GM12864 (cell line): ENCODE measurements around the gene LENG8.
"Not testable (repeated sequence)": the region's sequence is repeated elsewhere in the genome, so short reads cannot be mapped to it uniquely, and the experiment has no call there.

ENCODE experiments used
- DNase-seq: peaks from one replicate; pipeline ENCODE4 v3.0.0-alpha.2; 2011; ENCODE audit warnings: low read depth
- H3K4me3 ChIP-seq: 2 replicates; pipeline ENCODE4 v1.5.1; 2011; ENCODE audit warnings: mild to moderate bottlenecking, low read depth, low read length, control low read depth
- TF ChIP-seq, protein P1 (sequence below): IDR thresholded peaks from 2 replicates; pipeline ENCODE4 v1.5.1; 2011; ENCODE audit warnings: low read depth, mild to moderate bottlenecking, moderate library complexity, low read length, control low read depth, inconsistent platforms; ENCODE audit errors: missing control alignments

Gene LENG8

DNA sequence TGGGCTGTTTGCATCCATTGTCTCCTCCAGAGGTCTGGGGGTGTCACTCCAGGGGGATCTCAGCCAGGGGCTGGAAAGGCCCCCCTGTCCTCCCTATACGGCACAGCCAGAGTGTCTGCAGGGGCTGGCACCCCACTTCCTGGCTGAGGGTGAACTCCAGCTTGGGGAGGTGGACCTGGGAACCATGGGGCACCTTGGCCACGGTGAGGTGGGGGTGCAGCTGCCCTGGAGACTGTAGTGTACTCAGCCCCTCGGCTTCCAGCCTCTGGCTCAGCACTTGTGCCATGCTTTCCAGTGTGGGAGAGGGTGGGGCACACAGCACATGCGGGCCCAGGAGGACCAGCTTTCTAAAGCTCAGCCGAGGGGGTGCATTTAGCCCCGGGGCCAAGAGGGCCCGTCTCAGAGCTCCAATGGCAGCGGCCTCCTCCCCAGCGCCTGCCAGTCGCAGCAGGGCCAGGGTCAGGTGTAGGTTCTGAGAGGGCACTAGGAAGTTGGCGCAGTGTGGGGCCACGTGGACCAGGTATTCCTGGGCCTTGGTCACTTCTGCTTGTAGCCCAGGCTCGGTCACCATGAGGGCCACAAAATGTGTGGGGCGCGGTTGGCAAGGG, 13.2 kb downstream of the LENG8 start:
- no peak for DNase-seq
- TF ChIP-seq, protein P1, sequence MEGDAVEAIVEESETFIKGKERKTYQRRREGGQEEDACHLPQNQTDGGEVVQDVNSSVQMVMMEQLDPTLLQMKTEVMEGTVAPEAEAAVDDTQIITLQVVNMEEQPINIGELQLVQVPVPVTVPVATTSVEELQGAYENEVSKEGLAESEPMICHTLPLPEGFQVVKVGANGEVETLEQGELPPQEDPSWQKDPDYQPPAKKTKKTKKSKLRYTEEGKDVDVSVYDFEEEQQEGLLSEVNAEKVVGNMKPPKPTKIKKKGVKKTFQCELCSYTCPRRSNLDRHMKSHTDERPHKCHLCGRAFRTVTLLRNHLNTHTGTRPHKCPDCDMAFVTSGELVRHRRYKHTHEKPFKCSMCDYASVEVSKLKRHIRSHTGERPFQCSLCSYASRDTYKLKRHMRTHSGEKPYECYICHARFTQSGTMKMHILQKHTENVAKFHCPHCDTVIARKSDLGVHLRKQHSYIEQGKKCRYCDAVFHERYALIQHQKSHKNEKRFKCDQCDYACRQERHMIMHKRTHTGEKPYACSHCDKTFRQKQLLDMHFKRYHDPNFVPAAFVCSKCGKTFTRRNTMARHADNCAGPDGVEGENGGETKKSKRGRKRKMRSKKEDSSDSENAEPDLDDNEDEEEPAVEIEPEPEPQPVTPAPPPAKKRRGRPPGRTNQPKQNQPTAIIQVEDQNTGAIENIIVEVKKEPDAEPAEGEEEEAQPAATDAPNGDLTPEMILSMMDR, result no peak

DNA sequence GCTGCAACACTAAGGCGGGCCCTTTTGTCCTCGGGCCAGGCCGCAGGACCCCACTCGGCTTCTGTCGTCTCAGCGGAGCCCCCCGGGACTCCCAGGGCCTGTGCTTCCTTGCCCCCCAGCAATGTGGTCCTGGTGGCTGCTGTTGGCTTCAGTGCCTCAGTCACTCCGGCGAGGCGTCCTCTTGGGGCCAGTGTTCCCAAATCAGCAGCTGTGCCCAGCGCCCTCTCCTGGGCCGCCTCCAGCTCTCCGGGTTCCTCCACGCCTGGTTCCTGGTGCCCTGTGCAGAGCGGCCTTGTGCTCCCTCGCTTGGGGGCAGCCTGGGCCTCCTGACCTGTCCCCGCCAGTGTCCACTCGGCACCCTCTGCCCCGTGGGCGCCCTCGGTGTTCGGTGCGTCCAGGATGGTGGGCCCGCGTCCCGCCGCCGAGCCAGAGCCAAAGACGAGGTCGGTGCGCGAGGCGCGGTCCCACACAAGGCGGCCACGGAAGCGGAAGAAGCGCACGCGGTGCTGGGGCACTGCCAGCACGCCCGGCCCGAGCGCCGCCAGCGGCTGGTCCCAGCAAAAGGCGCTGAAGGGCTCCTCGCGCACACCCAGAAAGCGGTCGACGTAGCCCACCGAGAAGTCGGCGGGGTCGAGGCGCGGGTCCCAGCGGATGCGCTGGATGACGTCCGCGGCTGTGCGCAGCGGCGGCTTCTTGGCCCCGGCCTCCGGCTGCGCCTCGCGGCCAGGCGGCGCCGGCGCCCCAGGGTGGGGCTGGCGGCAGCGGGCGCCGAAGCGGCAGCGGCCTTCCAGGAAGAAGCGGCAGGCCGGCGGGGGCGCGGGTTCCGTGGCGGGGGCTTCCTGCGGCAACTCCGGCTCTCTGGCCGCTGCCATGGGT, 13.9 kb downstream of the LENG8 start:
- TF ChIP-seq, protein P1, result peak; percentile 12
- peak overlapping the region; percentile 66 for H3K4me3 ChIP-seq
- no peak for DNase-seq

More for the DNA sequence above, 13.2 kb downstream of the LENG8 start:
- peak overlapping the region; percentile 66 for H3K4me3 ChIP-seq

DNA sequence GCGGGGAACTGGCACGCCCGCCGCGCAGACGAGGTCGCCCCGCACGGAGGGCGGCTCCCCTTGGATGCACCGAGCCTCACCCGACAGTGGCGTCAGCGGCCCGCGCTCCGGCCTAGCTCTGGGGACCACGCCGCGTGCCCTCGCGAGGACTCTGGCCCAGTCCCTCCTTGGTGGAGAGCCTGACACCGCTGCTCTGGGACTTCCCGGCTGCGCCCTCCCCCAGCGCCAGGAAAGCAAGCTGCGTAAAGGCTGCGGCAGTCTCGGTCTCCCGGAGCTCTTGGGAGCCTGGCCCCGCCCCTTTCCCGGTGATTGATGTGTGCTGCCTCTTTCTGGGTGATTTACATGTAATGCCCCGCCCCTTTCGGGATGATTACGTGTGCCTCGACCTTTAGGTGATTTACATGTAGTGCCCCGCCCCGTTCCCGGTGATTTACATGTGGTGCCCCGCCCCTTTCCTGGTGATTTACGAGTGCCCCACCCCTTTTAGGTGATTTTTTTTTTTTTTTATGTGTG, 14.6 kb downstream of the LENG8 start, which contains the start of gene LENG9:
LENG9 (minus strand) TSS at position 248 of the 513 bp plus-strand sequence. CDS start 252 bp downstream, outside the sequence.
- DNase-seq, result no peak
- H3K4me3 ChIP-seq, result peak within 1 kb of the TSS; percentile 66
- TF ChIP-seq, protein P1, result no peak

DNA sequence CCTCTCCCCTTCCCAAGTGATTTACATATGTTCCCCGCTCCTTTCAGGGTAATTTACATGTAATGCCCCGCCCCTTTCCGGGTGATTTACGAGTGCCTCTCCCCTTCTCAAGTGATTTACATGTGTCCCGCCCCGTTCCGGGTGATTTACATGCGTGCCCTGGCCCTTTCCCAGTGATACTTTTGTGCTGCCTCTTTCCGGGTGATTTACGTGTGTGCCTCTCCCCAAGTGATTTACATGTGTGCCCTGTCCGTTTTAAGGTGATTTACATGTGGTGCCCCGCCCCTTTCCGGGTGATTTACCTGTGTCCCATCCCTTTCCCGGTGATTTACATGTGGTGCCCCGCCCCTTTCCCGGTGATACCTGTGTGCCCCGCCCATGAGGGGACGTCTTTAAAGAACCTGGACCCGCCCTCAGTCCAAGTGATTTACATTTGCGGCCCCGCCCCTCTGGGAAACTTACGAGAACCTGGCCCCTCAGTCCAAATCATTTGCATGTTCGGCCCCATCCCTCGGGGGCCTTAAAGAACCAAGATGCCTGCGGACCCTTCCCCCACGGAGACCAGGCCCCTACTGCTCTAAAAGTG, 15.1 kb downstream of the LENG8 start:
- DNase-seq, result peak; percentile 98
- H3K4me3 ChIP-seq, result peak overlapping the region; percentile 52
- TF ChIP-seq, protein P1, result no peak

DNA sequence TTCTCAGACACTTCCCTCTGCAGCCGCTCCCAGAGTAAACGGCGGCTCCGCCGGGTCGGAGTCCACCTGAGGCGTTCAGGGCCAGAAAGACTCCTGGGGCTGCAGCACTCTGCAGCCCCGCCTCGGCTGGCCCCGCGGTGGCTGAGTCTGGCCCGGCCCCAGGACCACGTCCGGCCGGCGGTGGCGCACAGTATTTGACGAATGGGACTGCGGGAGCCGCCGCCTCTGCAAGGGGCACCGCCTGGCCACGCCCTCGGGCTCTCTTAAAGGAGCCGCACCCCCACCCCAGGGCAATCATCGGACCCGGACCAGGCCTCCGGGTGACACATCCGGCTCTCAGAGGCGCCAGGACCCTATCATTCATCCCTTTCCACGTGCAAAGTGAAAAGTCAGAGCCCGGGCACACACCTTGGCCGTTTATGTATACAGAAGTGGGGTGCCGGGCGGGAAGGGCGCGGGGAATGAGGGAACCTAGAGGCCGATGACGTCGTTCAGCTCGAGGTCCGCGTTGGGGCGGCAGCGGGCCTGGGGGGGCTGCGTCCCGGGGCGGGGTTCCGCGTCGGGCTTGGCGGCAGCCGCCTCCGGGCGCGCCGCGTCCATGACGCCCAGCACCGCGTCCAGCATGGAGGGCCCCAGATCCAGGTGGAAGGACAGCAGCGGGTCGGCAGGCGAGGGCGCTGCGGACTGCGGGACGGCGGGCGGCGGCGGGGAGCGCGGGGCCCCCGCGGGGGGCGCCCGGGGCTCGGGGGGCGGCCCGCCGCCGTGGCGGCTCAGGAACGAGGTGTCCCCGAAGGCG, 15.8 kb downstream of the LENG8 start:
- H3K4me3 ChIP-seq, result peak overlapping the region; percentile 52
- TF ChIP-seq, protein P1, result no peak
- peak; percentile 50 for DNase-seq

DNA sequence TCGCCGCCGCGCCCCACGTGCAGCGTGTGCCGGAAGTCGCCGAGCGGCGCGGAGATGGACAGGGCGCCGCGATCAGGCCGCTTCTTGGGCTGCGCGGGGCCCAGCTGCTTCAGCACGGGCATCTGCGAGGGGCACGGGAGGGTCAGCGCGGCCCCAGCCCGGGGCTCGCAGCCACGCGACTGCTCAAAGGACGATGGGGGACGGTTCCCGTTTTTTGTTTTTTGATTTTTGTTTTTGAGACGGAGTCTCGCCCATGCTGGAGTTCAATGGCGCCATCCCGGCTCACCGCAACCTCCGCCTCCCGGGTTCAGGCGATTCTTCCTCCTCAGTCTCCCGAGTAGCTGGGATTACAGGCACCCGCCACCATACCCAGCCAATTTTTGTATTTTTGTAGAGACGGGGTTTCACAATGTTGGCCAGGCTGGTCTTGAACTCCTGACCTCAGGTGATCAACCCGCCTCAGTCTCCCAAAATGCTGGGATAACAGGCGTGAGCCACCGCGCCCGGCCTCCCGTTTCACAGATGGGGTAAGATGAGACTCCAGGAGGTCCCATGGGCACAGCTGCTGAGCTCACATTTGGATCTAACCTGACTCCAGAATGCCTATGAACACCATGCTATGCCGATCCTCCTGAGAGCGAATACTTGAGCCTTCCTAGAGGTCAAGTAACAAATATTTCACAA, 16.6 kb downstream of the LENG8 start:
- TF ChIP-seq, protein P1, result no peak
- no peak overlapping the region for H3K4me3 ChIP-seq
- no peak for DNase-seq

DNA sequence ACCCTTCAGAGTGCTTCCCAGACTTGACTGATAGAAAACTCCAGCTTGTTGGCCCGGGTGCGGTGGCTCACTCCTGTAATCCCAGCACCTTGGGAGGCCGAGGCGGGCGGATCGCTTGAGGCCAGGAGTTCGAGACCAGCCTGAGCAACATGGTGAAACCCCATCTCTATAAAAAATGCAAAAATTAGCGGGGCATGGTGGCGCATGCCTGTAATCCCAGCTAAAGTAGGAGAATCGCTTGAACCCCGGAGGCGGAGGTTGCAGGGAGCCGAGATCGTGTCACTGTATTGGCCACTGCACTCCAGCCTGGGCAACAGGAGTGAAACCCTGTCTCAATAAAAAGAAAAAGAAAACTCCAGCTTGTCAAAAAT, 17.1 kb downstream of the LENG8 start:
- not testable (repeated sequence) for H3K4me3 ChIP-seq, DNase-seq
